ENCODE measurements around the gene IGSF21. TPM values are rescaled to one million over a fixed set of nuclear protein-coding genes. Genes with fewer than 3 reads are reported as not detected.

The IGSF21 gene
- polyA plus RNA-seq, 3 donors: not detected

DNA sequence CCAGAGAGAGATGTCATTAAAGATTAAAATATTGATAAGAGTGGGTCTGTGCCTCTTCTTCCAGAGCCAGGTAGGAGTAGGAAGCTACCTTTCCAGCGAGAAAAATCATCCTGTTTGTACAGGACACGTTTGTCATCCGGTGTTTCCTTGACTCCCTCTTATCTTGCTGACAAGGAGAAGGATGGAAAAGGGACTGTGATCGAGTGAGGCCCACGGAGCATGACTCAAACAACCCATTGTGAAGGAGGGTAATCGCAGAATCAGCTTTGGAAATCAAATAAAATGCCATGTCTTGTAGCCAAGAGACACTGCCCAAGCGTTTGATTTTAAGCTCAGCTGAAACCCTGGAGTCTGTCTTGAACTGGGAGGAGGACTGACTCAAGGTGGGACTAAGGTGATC is 97.7 kb downstream of the IGSF21 start:
- DNase-seq: no peak
- no peak for TF ChIP-seq CTCF (IDR thresholded peaks at IDR 0.05)

GRCh38 chr1:18211764-18212163 is 104.2 kb downstream of the IGSF21 start:
- no peaks in the 10 kb centered on the region for H3K27me3 ChIP-seq (ENCODE audit: control insufficient read depth in 2 of 2, insufficient read depth in 2 of 2, low read length in 2 of 2)
- no peak for DNase-seq
- intact Hi-C loops (cut with micrococcal nuclease): no loop called here
- H3K9ac ChIP-seq (ENCODE audit: insufficient read depth, low read length, poor library complexity, severe bottlenecking): no peak overlapping the region
- Mint-ChIP-seq H3K27ac (no peak overlapping the region), H3K4me1 (no peaks in the 10 kb centered on the region), H3K27me3 (ENCODE audit: low read depth in 3 of 3) (peaks cover 5 to 12% (median 8%) of the 10 kb centered on the region in 3 donors), H3K4me3 (no peak overlapping the region), H3K36me3 (no peaks in the 10 kb centered on the region), H3K9me3 (peaks cover 0 to 3% (median 0%) of the 10 kb centered on the region in 7 donors)
- no peaks in the 10 kb centered on the region for H3K4me1 ChIP-seq (ENCODE audit: control insufficient read depth in 1 of 2, insufficient read depth in 2 of 2, low read length in 2 of 2)
- no peak for TF ChIP-seq CTCF (IDR thresholded peaks at IDR 0.05)
- H3K36me3 ChIP-seq (replicated peaks in 1 of 2; ENCODE audit: control insufficient read depth in 1 of 2, insufficient read depth in 2 of 2, low read length in 2 of 2): no peaks in the 10 kb centered on the region
- no peak overlapping the region for H3K4me3 ChIP-seq (replicated peaks in 1 of 3; ENCODE audit: low read depth in 2 of 3, low read length in 3 of 3)
- H4K20me1 ChIP-seq (ENCODE audit: insufficient read depth, low read length): no peaks in the 10 kb centered on the region
- H3K79me2 ChIP-seq (ENCODE audit: insufficient read depth, low read length): no peaks in the 10 kb centered on the region
- no peak overlapping the region for H3K27ac ChIP-seq (ENCODE audit: low read depth in 1 of 2, low read length in 2 of 2)
- H2AFZ ChIP-seq (ENCODE audit: insufficient read depth, low read depth, low read length, poor library complexity, severe bottlenecking): no peak overlapping the region
- WGBS (ENCODE audit: insufficient coverage): 88% methylated on average over 7 of the region's 8 CpGs
- H3K4me2 ChIP-seq (replicated peaks; ENCODE audit: extremely low read depth, low read length, poor library complexity, severe bottlenecking): no peak overlapping the region
- H3K9me3 ChIP-seq (replicated peaks in 1 of 2; ENCODE audit: control insufficient read depth in 1 of 2, insufficient read depth in 1 of 2, low read length in 2 of 2): no peaks in the 10 kb centered on the region

More for the DNA sequence above, 97.7 kb downstream of the IGSF21 start:
- Histone ChIP-seq H3K4me3 (replicated peaks in 1 of 3; ENCODE audit: low read depth in 2 of 3, low read length in 3 of 3) (no peak overlapping the region), H3K27me3 (ENCODE audit: control insufficient read depth in 2 of 2, insufficient read depth in 2 of 2, low read length in 2 of 2) (no peaks in the 10 kb centered on the region), H3K4me1 (ENCODE audit: control insufficient read depth in 1 of 2, insufficient read depth in 2 of 2, low read length in 2 of 2) (no peaks in the 10 kb centered on the region), H3K27ac (ENCODE audit: low read depth in 1 of 2, low read length in 2 of 2) (no peak overlapping the region), H3K79me2 (ENCODE audit: insufficient read depth, low read length) (no peaks in the 10 kb centered on the region), H3K4me2 (replicated peaks; ENCODE audit: extremely low read depth, low read length, poor library complexity, severe bottlenecking) (no peak overlapping the region), H2AFZ (ENCODE audit: insufficient read depth, low read depth, low read length, poor library complexity, severe bottlenecking) (no peak overlapping the region), H3K9ac (ENCODE audit: insufficient read depth, low read length, poor library complexity, severe bottlenecking) (no peak overlapping the region), H3K36me3 (replicated peaks in 1 of 2; ENCODE audit: control insufficient read depth in 1 of 2, insufficient read depth in 2 of 2, low read length in 2 of 2) (no peaks in the 10 kb centered on the region), H3K9me3 (replicated peaks in 1 of 2; ENCODE audit: control insufficient read depth in 1 of 2, insufficient read depth in 1 of 2, low read length in 2 of 2) (no peaks in the 10 kb centered on the region), H4K20me1 (ENCODE audit: insufficient read depth, low read length) (no peaks in the 10 kb centered on the region)
- Mint-ChIP-seq H3K4me1 (no peaks in the 10 kb centered on the region), H3K27ac (no peak overlapping the region), H3K27me3 (ENCODE audit: low read depth in 3 of 3) (peaks cover 6 to 15% (median 12%) of the 10 kb centered on the region in 3 donors), H3K4me3 (no peak overlapping the region), H3K36me3 (no peaks in the 10 kb centered on the region), H3K9me3 (peaks cover 0 to 6% (median 0%) of the 10 kb centered on the region in 7 donors)
- intact Hi-C loops (cut with micrococcal nuclease): no loop called here
- 47% methylated on average over 7 of the region's 7 CpGs for WGBS (ENCODE audit: insufficient coverage)
